Activated B cell treated with CpG ODN at 0.5 μM for 24 hours (primary cell): ENCODE data around the gene RALBP1. TPM values are rescaled to one million over a fixed set of nuclear protein-coding genes. Genes with fewer than 3 reads are reported as not detected.
"Not testable (repeated sequence)": the region's sequence is repeated elsewhere in the genome, so short reads cannot be mapped to it uniquely, and the experiment has no call there.

ENCODE experiments used
- ATAC-seq: fragments of 200-7000 bp; cut with Tn5 transposase; one replicate; pipeline ENCODE4 v1.10.0; 2021; ENCODE audit warnings: low read depth, mild to moderate bottlenecking, moderate library complexity
- CTCF ChIA-PET: fragments of 350-600 bp; sonication (Branson Sonifier 250); formaldehyde crosslinking; loops from one replicate; lab custom pipeline; 2021; ENCODE audit warnings: antibody characterized with exemption; lab: Charles Lee
- POLR2A ChIA-PET: fragments of 350-600 bp; sonication (Branson Sonifier 250); formaldehyde crosslinking; loops from one replicate; lab custom pipeline; 2021; ENCODE audit warnings: antibody characterized with exemption; lab: Charles Lee
- DNase-seq: peaks from one replicate; pipeline ENCODE4 v3.0.0; 2022
- H3K27ac Mint-ChIP-seq: one replicate; pipeline ENCODE4 v1.8.0; 2020; ENCODE audit warnings: mixed read lengths
- H3K27me3 Mint-ChIP-seq: one replicate; pipeline ENCODE4 v1.8.0; 2021; ENCODE audit warnings: mixed read lengths
- H3K36me3 Mint-ChIP-seq: one replicate; pipeline ENCODE4 v1.8.0; 2021; ENCODE audit warnings: low read depth, mixed read lengths
- H3K4me1 Mint-ChIP-seq: one replicate; pipeline ENCODE4 v1.8.0; 2021; ENCODE audit warnings: mixed read lengths
- H3K4me3 Mint-ChIP-seq: one replicate; pipeline ENCODE4 v1.8.0; 2020; ENCODE audit warnings: mild to moderate bottlenecking, mixed read lengths
- H3K9me3 Mint-ChIP-seq: one replicate; pipeline ENCODE4 v1.8.0; 2020; ENCODE audit warnings: mixed read lengths
- CTCF ChIP-seq: fragments of 200-600 bp; IDR thresholded peaks from one replicate; pipeline ENCODE4 v1.8.0; 2022; ENCODE audit warnings: antibody characterized with exemption, mild to moderate bottlenecking
- intact Hi-C: fragments of 100-400 bp; cut with micrococcal nuclease; formaldehyde crosslinking; loops from one replicate; pipeline ENCODE4 v1.15.1; 2024
- total RNA-seq: library from RNA; stranded (reverse); gene quantifications from 2 replicates; pipeline ENCODE4 v1.2.3, GENCODE V29; 2022

Gene RALBP1
- total RNA-seq, 1 donor from 2014 or later = 32.7 TPM

- no peak for TF ChIP-seq CTCF
- H3K4me1 Mint-ChIP-seq = peaks cover 13% of the 10 kb centered on the region
- ATAC-seq (no peak), DNase-seq (no peak)
- H3K9me3 Mint-ChIP-seq = no peaks in the 10 kb centered on the region
- ChIA-PET CTCF (no interaction called here), POLR2A (interaction anchor here (0.7 kb wide), 1 partner anchor 253 kb away, joined by 3 read pairs; no protein-coding TSS in a partner anchor)
- intact Hi-C loops = no loop called here
- no peak overlapping the region for H3K4me3 Mint-ChIP-seq
- no peaks in the 10 kb centered on the region for H3K27me3 Mint-ChIP-seq
- no peak overlapping the region for H3K27ac Mint-ChIP-seq
- no peaks in the 10 kb centered on the region for H3K36me3 Mint-ChIP-seq
Observed at GRCh38 chr18:9431296-9431695, 44.0 kb upstream of the RALBP1 start.

- intact Hi-C loops = not testable (repeated sequence)
Observed at GRCh38 chr18:9433122-9433521, 42.2 kb upstream of the RALBP1 start.

GRCh38 chr18:9433671-9434121 lies 41.6 kb upstream of the RALBP1 start:
- Mint-ChIP-seq H3K27me3 (no peaks in the 10 kb centered on the region), H3K27ac (no peak overlapping the region), H3K4me1 (peaks cover 13% of the 10 kb centered on the region), H3K4me3 (peak overlapping the region; percentile 44), H3K36me3 (no peaks in the 10 kb centered on the region), H3K9me3 (no peaks in the 10 kb centered on the region)
- no peak for ATAC-seq
- ChIA-PET CTCF (no interaction called here), POLR2A (no interaction called here)
- intact Hi-C loops = no loop called here
- DNase-seq = no peak
- no peak for TF ChIP-seq CTCF

More at GRCh38 chr18:9433122-9433521, 42.2 kb upstream of the RALBP1 start:
- H3K36me3 Mint-ChIP-seq, CTCF ChIA-PET, H3K4me3 Mint-ChIP-seq, DNase-seq, ATAC-seq, POLR2A ChIA-PET, H3K27ac Mint-ChIP-seq, H3K27me3 Mint-ChIP-seq, H3K9me3 Mint-ChIP-seq: not testable (repeated sequence)
- H3K4me1 Mint-ChIP-seq = peaks cover 13% of the 10 kb centered on the region

GRCh38 chr18:9434122-9434701 lies 41.1 kb upstream of the RALBP1 start:
- intact Hi-C loops = no loop called here
- ChIA-PET POLR2A (no interaction called here), CTCF (no interaction called here)
- H3K27ac Mint-ChIP-seq = no peak overlapping the region
- no peaks in the 10 kb centered on the region for H3K9me3 Mint-ChIP-seq
- no peaks in the 10 kb centered on the region for H3K27me3 Mint-ChIP-seq
- DNase-seq (no peak), ATAC-seq (no peak)
- no peak for TF ChIP-seq CTCF
- H3K4me3 Mint-ChIP-seq = peak overlapping the region; percentile 50
- peaks cover 13% of the 10 kb centered on the region for H3K4me1 Mint-ChIP-seq
- H3K36me3 Mint-ChIP-seq = no peaks in the 10 kb centered on the region

- POLR2A ChIA-PET = no interaction called here
Observed at GRCh38 chr18:9435041-9435440, 40.3 kb upstream of the RALBP1 start.

More at GRCh38 chr18:9435041-9435440, 40.3 kb upstream of the RALBP1 start:
- no peaks in the 10 kb centered on the region for H3K9me3 Mint-ChIP-seq
- no peak for TF ChIP-seq CTCF
- DNase-seq = no peak
- no peak overlapping the region for H3K27ac Mint-ChIP-seq
- H3K4me3 Mint-ChIP-seq = no peak overlapping the region
- H3K36me3 Mint-ChIP-seq = no peaks in the 10 kb centered on the region
- H3K27me3 Mint-ChIP-seq = no peaks in the 10 kb centered on the region
- intact Hi-C loops = no loop called here
- no peak for ATAC-seq
- CTCF ChIA-PET = no interaction called here
- peaks cover 13% of the 10 kb centered on the region for H3K4me1 Mint-ChIP-seq
